Measurements from ENCODE around the gene CDH23.

CDH23 gene

DNA sequence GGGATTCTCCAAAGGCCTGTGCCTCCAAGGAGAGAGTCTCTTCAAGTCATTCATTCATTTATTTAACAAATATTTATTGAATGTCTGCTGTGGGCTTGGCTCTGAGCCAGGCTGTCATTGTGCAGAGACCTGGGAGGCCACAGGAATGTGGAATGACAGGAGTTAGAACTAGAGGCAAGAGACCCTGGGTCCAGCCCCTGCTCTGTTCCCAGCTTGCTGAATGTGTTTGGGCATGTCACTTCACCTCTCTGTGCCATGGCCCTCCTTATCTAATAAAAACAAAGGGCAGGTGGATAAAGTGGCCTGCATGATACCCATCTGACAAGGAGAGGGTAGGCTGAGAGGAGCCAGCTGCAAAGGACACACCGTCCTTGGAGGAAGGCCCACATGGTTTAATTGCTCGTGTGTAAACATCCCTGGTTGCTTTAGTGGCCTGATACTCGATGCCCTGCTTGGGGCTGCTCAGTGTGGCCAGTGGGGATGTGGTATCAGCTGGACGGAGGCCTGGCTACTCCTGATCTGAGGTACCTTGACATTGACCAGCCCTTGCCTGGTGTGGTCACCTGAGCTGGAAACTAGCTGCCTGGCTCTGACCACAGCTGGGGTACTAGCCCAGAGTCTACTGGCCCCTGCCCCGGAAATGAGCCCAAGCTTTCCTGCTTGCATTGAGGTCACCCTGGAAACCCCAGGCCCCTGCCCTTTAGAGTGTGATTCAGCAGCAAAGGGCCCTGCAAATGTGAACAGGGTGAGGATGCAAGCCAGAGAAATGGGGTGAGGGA, 116.2 kb downstream of the CDH23 start:
- H3K9ac ChIP-seq (ENCODE audit: low read length), result no peak overlapping the region
- H3K4me1 ChIP-seq (ENCODE audit: control insufficient read depth, insufficient read depth, low read length), result no peaks in the 10 kb centered on the region
- H3K9me3 ChIP-seq (ENCODE audit: control insufficient read depth, low read length), result no peaks in the 10 kb centered on the region

DNA sequence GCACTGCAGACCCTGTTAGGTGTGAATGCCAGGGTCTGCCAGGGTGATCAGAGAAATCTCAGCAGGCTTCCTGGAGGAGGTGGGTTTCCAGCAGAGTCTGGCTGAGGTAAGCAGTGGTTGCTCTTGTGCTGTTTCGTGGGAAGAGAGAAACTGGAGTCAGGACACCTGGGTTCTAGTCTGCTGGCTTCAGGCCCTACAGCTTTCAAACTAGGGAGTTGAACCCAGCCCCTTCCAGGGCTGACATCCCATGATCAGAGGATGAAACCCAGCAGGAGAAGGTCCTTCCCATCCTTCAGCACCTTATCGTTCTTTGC, 116.8 kb downstream of the CDH23 start:
- H3K4me3 ChIP-seq (ENCODE audit: low read length), result no peak overlapping the region
- no peaks in the 10 kb centered on the region for H3K27me3 ChIP-seq (ENCODE audit: control insufficient read depth, insufficient read depth, low read length)
- H3K4me1 ChIP-seq (ENCODE audit: control insufficient read depth, insufficient read depth, low read length), result no peaks in the 10 kb centered on the region

More for the DNA sequence above, 116.2 kb downstream of the CDH23 start:
- Histone ChIP-seq H3K4me3 (ENCODE audit: low read length) (no peak overlapping the region), H3K36me3 (ENCODE audit: control insufficient read depth, insufficient read depth, low read length) (no peaks in the 10 kb centered on the region), H3K27me3 (ENCODE audit: control insufficient read depth, insufficient read depth, low read length) (no peaks in the 10 kb centered on the region)

DNA sequence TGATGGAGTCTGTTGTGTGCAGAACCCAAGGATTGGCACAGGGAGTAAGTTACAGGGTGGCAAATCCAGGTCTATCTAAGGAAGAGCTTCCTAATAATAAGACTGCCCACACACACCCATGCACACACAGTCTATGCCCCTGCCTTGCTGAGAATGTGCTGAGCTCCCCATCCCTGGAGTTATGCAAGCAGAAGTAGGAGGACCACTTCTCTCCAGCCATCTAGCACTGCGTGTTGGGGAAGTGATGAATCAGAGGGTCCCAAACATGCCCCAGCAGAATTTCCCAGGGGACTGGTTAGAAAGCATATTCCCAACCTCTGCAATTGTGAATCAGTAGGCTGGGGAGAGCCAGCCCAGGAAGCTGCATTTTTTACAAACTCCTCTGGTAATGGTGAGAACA, 117.2 kb downstream of the CDH23 start:
- H3K4me1 ChIP-seq (ENCODE audit: control insufficient read depth, insufficient read depth, low read length), result no peaks in the 10 kb centered on the region
- no peaks in the 10 kb centered on the region for H3K36me3 ChIP-seq (ENCODE audit: control insufficient read depth, insufficient read depth, low read length)
- H3K4me3 ChIP-seq (ENCODE audit: low read length), result no peak overlapping the region
- H3K9ac ChIP-seq (ENCODE audit: low read length), result no peak overlapping the region
- no peaks in the 10 kb centered on the region for H3K9me3 ChIP-seq (ENCODE audit: control insufficient read depth, low read length)
- no peaks in the 10 kb centered on the region for H3K27me3 ChIP-seq (ENCODE audit: control insufficient read depth, insufficient read depth, low read length)

More for the DNA sequence above, 116.8 kb downstream of the CDH23 start:
- H3K9ac ChIP-seq (ENCODE audit: low read length), result no peak overlapping the region
- H3K9me3 ChIP-seq (ENCODE audit: control insufficient read depth, low read length), result no peaks in the 10 kb centered on the region
- no peaks in the 10 kb centered on the region for H3K36me3 ChIP-seq (ENCODE audit: control insufficient read depth, insufficient read depth, low read length)

DNA sequence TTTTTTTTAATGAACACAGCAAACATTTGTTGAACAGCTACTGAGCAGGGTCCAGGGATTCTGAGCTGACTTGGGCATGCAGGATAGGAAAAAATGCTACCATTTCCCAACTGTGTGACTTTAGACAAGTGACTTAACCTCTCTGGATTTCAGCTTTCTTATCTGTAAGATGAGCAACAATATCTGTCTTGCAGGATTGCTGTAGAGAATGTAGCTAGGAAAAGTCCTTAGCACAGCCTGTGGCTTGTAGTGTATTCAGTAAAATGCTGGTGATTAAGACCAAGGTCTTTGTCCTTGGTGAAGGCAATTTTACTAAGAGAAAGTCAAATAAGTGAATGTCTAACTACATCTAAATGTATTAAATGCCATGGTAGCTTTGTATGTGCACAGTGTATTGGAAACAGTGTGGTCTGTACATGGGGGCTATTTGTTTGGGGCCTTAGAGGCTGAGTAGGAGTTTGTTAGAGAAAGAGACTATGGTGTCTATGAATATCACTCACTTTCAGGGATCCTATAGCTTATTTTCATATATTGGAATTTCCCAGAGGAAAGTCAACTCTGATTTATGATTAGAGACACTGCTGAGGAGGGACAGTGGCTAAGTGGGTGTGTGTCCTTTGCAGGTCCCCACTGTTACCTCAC, 118.9 kb downstream of the CDH23 start:
- Histone ChIP-seq H3K9ac (ENCODE audit: low read length) (no peak overlapping the region), H3K4me1 (ENCODE audit: control insufficient read depth, insufficient read depth, low read length) (no peaks in the 10 kb centered on the region), H3K9me3 (ENCODE audit: control insufficient read depth, low read length) (no peaks in the 10 kb centered on the region), H3K4me3 (ENCODE audit: low read length) (no peak overlapping the region), H3K36me3 (ENCODE audit: control insufficient read depth, insufficient read depth, low read length) (no peaks in the 10 kb centered on the region), H3K27me3 (ENCODE audit: control insufficient read depth, insufficient read depth, low read length) (no peaks in the 10 kb centered on the region)

DNA sequence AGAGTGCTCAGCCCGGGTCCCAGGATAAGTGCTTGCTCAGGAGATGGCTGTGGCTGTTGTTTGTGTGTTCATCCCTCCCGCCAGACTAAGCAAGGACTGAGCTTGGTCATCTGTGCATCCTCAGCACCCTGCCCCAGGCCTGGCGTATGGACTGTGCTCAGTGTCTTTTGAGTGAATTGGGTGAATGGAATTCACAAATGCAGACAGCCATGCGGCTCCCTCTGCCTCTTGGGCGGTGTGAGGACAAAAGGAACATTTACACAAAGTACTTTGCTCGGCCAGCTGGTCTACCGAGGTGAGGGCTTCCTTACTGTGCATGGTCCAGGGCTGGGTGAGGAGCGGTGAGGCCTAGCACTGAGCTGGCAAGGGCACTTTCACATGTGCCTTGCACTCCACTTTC, 120.2 kb downstream of the CDH23 start:
- H3K27me3 ChIP-seq (ENCODE audit: control insufficient read depth, insufficient read depth, low read length), result no peaks in the 10 kb centered on the region
- no peaks in the 10 kb centered on the region for H3K9me3 ChIP-seq (ENCODE audit: control insufficient read depth, low read length)
- H3K4me1 ChIP-seq (ENCODE audit: control insufficient read depth, insufficient read depth, low read length), result no peaks in the 10 kb centered on the region
- H3K9ac ChIP-seq (ENCODE audit: low read length), result no peak overlapping the region
- no peak overlapping the region for H3K4me3 ChIP-seq (ENCODE audit: low read length)
- no peaks in the 10 kb centered on the region for H3K36me3 ChIP-seq (ENCODE audit: control insufficient read depth, insufficient read depth, low read length)

DNA sequence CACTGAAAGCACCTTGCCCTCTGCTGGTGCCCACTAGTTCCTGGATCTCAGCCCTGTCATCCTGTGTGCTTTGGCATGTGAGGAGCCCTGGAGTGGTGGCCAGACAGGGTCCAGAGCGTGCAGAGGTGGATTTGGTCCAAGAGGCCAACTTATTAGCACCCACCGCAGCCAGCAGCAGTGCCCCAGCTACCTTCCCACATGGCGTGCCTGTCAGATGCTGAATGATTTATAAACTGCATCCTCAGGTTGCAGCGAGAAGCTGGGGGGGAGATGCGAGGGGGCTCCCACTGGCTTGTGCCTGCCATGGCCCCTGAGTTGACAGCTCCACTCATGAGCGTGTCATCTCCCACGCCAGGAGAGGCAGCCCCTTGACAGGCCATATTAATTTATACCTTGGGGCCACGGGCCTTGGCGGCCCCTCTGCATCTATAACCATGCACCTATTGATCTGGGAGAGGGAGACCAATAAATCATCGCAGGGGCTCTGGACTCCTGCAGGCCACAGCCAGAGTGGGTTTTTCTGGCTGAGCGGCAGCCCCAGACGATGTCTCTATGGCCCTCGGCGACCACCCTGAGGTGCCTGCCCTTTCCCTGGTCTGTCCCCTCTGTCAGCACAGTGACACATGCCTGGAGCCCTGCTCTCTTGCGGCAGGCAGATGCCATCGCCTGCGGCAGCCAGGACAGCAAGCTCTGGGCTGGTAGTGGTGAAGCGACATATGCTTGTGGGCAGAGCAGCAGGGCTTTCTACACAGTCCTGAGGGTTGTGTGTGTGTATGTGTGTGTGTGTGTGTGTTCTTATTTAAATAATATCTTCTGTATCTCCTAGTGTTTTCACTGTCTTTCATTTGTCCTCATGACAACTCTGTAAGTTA, 120.8 kb downstream of the CDH23 start:
- Histone ChIP-seq H3K9ac (ENCODE audit: low read length) (no peak overlapping the region), H3K9me3 (ENCODE audit: control insufficient read depth, low read length) (no peaks in the 10 kb centered on the region), H3K27me3 (ENCODE audit: control insufficient read depth, insufficient read depth, low read length) (no peaks in the 10 kb centered on the region), H3K36me3 (ENCODE audit: control insufficient read depth, insufficient read depth, low read length) (no peaks in the 10 kb centered on the region), H3K4me3 (ENCODE audit: low read length) (no peak overlapping the region), H3K4me1 (ENCODE audit: control insufficient read depth, insufficient read depth, low read length) (no peaks in the 10 kb centered on the region)

DNA sequence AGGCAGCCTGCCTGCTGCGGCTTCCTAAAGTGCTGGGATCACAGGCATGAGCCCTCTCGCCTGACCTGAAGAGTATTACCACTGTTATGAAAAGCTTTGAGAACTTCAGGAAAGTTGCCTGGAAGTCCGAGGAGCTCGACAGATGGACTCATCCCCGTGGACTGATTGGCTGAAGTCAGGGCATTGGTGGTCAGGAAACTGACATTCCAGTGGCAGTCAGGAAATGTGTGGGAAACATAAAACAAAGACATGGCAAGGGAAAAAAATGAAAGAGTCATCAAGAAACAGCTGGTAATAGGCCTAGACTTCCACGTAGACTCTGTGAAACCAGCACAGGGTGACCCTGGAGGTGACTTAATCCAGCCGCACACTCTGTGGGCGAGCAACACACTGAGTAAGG, 123.3 kb downstream of the CDH23 start:
- no peaks in the 10 kb centered on the region for H3K4me1 ChIP-seq (ENCODE audit: control insufficient read depth, insufficient read depth, low read length)
- H3K36me3 ChIP-seq (ENCODE audit: control insufficient read depth, insufficient read depth, low read length), result no peaks in the 10 kb centered on the region
- no peak overlapping the region for H3K4me3 ChIP-seq (ENCODE audit: low read length)
- H3K9me3 ChIP-seq (ENCODE audit: control insufficient read depth, low read length), result no peaks in the 10 kb centered on the region
- H3K27me3 ChIP-seq (ENCODE audit: control insufficient read depth, insufficient read depth, low read length), result peaks cover 8% of the 10 kb centered on the region
- H3K9ac ChIP-seq (ENCODE audit: low read length), result no peak overlapping the region

DNA sequence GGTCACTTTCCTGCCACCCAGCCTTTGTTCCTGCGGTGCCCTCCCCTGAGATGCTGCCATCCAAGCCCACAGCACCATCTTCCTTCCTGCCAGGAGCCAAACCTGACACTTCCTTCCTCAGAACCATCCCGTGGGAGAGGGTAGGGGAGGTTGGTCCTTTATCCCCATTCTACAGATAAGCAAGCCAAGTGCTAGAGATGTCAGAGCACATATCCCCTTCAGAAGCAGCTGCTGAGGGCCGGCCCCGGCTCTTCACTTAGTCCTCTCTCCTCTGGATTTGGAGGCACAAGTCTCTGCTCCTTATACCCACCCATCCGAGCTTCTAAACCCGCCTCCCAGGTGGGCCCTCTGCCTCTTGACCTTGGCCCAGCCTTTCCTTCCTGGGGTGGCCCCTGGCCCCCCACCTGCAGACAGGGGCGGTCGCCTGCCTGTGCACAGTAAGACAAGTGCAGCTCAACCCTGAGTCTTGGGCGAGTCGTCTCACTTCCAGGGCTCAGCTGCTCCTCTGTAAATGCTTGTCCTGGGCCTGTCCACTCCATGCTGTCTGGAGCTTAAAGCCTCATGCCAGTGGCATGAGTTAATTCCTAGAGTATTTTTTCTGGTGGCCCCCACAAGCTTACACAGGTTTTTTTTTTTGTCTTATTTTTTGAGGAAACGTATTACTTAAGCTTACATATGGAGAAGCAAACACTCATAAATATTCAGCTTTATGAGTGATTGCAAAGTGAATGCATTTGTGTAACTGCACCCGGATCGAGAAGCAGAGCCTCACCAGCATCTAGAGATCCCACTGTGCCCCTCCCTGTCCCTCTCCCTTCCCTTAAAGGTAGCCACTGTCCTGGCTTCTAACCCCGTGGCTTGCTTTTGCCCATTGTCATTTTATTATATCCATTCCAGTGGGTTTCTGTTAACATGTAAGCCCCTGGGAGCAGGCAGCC, 125.1 kb downstream of the CDH23 start:
- H3K4me3 ChIP-seq (ENCODE audit: low read length), result no peak overlapping the region
- peaks cover 8% of the 10 kb centered on the region for H3K27me3 ChIP-seq (ENCODE audit: control insufficient read depth, insufficient read depth, low read length)
- peaks cover under 1% of the 10 kb centered on the region for H3K4me1 ChIP-seq (ENCODE audit: control insufficient read depth, insufficient read depth, low read length)
- H3K9ac ChIP-seq (ENCODE audit: low read length), result no peak overlapping the region
- H3K9me3 ChIP-seq (ENCODE audit: control insufficient read depth, low read length), result no peaks in the 10 kb centered on the region
- H3K36me3 ChIP-seq (ENCODE audit: control insufficient read depth, insufficient read depth, low read length), result no peaks in the 10 kb centered on the region

DNA sequence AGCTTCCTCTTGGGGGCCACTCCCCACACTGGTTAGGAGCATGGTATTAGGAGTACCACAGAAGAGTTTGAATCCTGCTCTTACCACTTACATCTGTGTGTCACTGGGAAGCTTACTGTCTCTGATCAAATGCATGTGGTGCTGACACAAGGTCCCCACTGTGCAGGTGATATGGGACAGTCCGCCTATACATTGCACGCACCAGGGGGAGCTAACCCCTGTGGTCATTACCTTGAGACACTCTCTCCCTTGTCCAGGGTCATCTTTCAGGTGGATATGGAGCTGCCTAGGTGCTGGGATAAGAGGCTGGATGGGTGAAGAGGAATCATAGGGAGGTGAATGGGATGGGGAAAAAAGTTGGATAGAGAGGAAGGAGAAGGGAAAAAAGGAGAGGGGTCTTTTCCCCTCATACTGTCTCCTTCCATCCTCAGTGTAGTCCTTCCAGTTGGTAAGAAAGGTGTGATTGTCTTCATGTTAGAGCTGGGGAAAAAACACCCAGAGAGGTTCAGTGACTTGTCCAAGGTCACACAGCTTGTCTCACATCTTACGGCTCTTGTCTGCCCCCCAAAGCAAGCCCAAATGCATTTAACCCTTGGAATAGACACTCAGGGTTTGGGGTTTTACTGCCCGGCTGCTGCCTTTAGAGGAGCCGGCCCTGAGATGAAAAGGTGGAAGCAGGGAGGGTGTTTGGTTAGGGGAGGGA, 125.9 kb downstream of the CDH23 start:
- H3K9me3 ChIP-seq (ENCODE audit: control insufficient read depth, low read length), result no peaks in the 10 kb centered on the region
- H3K4me3 ChIP-seq (ENCODE audit: low read length), result no peak overlapping the region
- H3K36me3 ChIP-seq (ENCODE audit: control insufficient read depth, insufficient read depth, low read length), result no peaks in the 10 kb centered on the region
- H3K4me1 ChIP-seq (ENCODE audit: control insufficient read depth, insufficient read depth, low read length), result peaks cover 8% of the 10 kb centered on the region
- peaks cover 8% of the 10 kb centered on the region for H3K27me3 ChIP-seq (ENCODE audit: control insufficient read depth, insufficient read depth, low read length)
- no peak overlapping the region for H3K9ac ChIP-seq (ENCODE audit: low read length)

DNA sequence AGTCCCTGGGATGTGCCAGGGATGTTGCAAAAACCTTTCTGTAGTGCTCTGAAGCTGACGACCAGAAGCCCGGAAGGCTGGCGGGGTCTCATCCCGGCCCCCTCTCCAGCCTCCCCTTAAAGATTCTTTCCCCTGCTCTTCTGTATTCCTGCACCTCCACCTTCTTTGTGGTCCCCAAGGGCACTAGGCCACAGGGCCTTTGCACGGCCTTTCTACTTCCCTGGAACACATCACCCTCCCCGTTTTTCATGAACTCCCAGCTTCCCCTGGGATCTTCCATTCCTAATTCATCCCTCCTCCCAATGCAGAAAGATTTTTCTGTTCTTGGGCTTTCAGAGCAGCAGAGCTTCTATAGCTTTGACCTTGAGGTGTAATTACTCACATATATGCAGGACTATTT, 127.0 kb downstream of the CDH23 start:
- H3K4me1 ChIP-seq (ENCODE audit: control insufficient read depth, insufficient read depth, low read length), result peaks cover 8% of the 10 kb centered on the region
- no peak overlapping the region for H3K4me3 ChIP-seq (ENCODE audit: low read length)
- no peak overlapping the region for H3K9ac ChIP-seq (ENCODE audit: low read length)
- H3K36me3 ChIP-seq (ENCODE audit: control insufficient read depth, insufficient read depth, low read length), result no peaks in the 10 kb centered on the region
- H3K27me3 ChIP-seq (ENCODE audit: control insufficient read depth, insufficient read depth, low read length), result peaks cover 8% of the 10 kb centered on the region
- no peaks in the 10 kb centered on the region for H3K9me3 ChIP-seq (ENCODE audit: control insufficient read depth, low read length)

DNA sequence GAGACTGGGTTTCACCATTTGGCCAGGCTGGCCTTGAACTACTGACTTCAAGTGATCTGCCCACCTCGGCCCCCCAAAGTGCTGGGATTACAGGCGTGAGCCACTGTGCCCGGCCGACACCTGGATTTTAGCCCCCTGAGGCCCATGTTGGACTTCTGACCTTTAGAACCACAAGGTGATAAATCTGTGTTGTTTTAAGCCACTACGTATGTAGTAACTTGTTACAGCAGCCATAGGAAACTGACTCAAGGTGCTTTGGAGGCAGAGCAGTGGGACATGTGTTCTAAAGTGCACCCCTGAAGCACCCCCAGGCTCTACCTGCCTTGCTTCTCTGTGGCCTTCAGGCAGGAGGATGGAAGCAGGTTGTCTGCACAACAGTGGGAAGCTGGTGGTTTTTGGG, 128.4 kb downstream of the CDH23 start:
- Histone ChIP-seq H3K36me3 (ENCODE audit: control insufficient read depth, insufficient read depth, low read length) (no peaks in the 10 kb centered on the region), H3K4me1 (ENCODE audit: control insufficient read depth, insufficient read depth, low read length) (peaks cover 8% of the 10 kb centered on the region), H3K27me3 (ENCODE audit: control insufficient read depth, insufficient read depth, low read length) (peaks cover 8% of the 10 kb centered on the region), H3K4me3 (ENCODE audit: low read length) (no peak overlapping the region), H3K9me3 (ENCODE audit: control insufficient read depth, low read length) (no peaks in the 10 kb centered on the region), H3K9ac (ENCODE audit: low read length) (no peak overlapping the region)
